HEK293 (cell line): Measurements from ENCODE around the gene PPM1E.
A peak's percentile ranks its signal among the peaks of the same experiment; 100 is the strongest.

ENCODE experiments used
- CTCF ChIA-PET: fragments of 350-600 bp; formaldehyde crosslinking; extraction: SDS; loops from one replicate; lab custom pipeline; 2021; ENCODE audit warnings: antibody characterized with exemption; lab: Yijun Ruan, JAX
- POLR2A ChIA-PET: fragments of 300-600 bp; formaldehyde crosslinking; extraction: SDS; loops from one replicate; lab custom pipeline; 2020; ENCODE audit warnings: antibody characterized with exemption, inconsistent platforms; lab: Yijun Ruan, JAX
- H3K27ac ChIP-seq: fragments of 200-500 bp; sonication (Bioruptor generic); 2 replicates; pipeline ENCODE4 v1.5.1; 2014; ENCODE audit warnings: low read depth, low read length, control low read depth, inconsistent platforms; ENCODE audit errors: extremely low read depth
- H3K36me3 ChIP-seq, 2 experiments: fragments of 200-500 bp in 1 of 2; sonication (Bioruptor generic) in 1 of 2; 1 replicate in 1 of 2; 2 replicates in 1 of 2; pipeline ENCODE4 v1.5.1; 2014 to 2017; ENCODE audit warnings: inconsistent platforms in 2 of 2, low read length in 2 of 2; ENCODE audit not compliant: control insufficient read depth in 2 of 2, insufficient read depth in 1 of 2
- H3K4me1 ChIP-seq: fragments of 200-500 bp; sonication (Bioruptor generic); 2 replicates; pipeline ENCODE4 v1.5.1; 2014; ENCODE audit warnings: mild to moderate bottlenecking, low read length, inconsistent platforms; ENCODE audit not compliant: control insufficient read depth, insufficient read depth
- H3K4me3 ChIP-seq: 2 replicates; pipeline ENCODE4 v1.5.1; 2011; ENCODE audit warnings: low read depth, mild to moderate bottlenecking, control low read depth, low read length, moderate library complexity
- H3K9me3 ChIP-seq: fragments of 200-500 bp; sonication (Bioruptor generic); 2 replicates; pipeline ENCODE4 v1.5.1; 2014; ENCODE audit warnings: low read depth, low read length, inconsistent platforms; ENCODE audit not compliant: control insufficient read depth, insufficient read depth
- BCL11B ChIP-seq: fragments of 450-650 bp; formaldehyde crosslinking; IDR thresholded peaks from 2 replicates; pipeline ENCODE4 v1.5.1; 2016; ENCODE audit warnings: low read depth, missing biosample characterization, missing genetic modification characterization
- TSHZ1 ChIP-seq: fragments of 450-650 bp; formaldehyde crosslinking; IDR thresholded peaks from 2 replicates; pipeline ENCODE4 v1.5.1; 2016; ENCODE audit warnings: missing biosample characterization, missing genetic modification characterization, borderline replicate concordance
- ZBTB11 ChIP-seq: fragments of 450-650 bp; formaldehyde crosslinking; conservative IDR thresholded peaks from 2 replicates; pipeline ENCODE4 v1.5.1; 2016; ENCODE audit warnings: low read depth, missing biosample characterization, missing genetic modification characterization
- ZEB2 ChIP-seq: fragments of 450-650 bp; formaldehyde crosslinking; IDR thresholded peaks from 2 replicates; pipeline ENCODE4 v1.5.1; 2016; ENCODE audit warnings: missing biosample characterization, missing genetic modification characterization
- ZNF133 ChIP-seq: fragments of 450-650 bp; formaldehyde crosslinking; IDR thresholded peaks from 2 replicates; pipeline ENCODE4 v1.5.1; 2016; ENCODE audit warnings: missing biosample characterization, missing genetic modification characterization
- ZNF140 ChIP-seq: fragments of 450-650 bp; formaldehyde crosslinking; IDR thresholded peaks from 2 replicates; pipeline ENCODE4 v1.5.1; 2016; ENCODE audit warnings: missing biosample characterization, missing genetic modification characterization
- ZNF157 ChIP-seq: fragments of 450-650 bp; formaldehyde crosslinking; IDR thresholded peaks from 2 replicates; pipeline ENCODE4 v1.5.1; 2016; ENCODE audit warnings: missing biosample characterization, missing genetic modification characterization
- ZNF335 ChIP-seq: fragments of 450-650 bp; formaldehyde crosslinking; conservative IDR thresholded peaks from 2 replicates; pipeline ENCODE4 v1.5.1; 2016; ENCODE audit warnings: missing biosample characterization, missing genetic modification characterization
- ZNF366 ChIP-seq: fragments of 450-650 bp; formaldehyde crosslinking; conservative IDR thresholded peaks from 2 replicates; pipeline ENCODE4 v1.5.1; 2016; ENCODE audit warnings: missing biosample characterization, missing genetic modification characterization
- ZNF37A ChIP-seq: fragments of 450-650 bp; IDR thresholded peaks from 2 replicates; pipeline ENCODE4 v1.5.1; 2018; ENCODE audit warnings: missing biosample characterization, missing genetic modification characterization
- ZNF518A ChIP-seq: fragments of 450-650 bp; formaldehyde crosslinking; conservative IDR thresholded peaks from 2 replicates; pipeline ENCODE4 v1.5.1; 2016; ENCODE audit warnings: low read depth, missing biosample characterization, missing genetic modification characterization
- ZNF623 ChIP-seq: fragments of 450-650 bp; formaldehyde crosslinking; IDR thresholded peaks from 2 replicates; pipeline ENCODE4 v1.5.1; 2016; ENCODE audit warnings: missing biosample characterization, missing genetic modification characterization
- ZNF677 ChIP-seq: fragments of 450-650 bp; IDR thresholded peaks from 2 replicates; pipeline ENCODE4 v1.5.0; 2018; ENCODE audit warnings: missing biosample characterization, mild to moderate bottlenecking, missing genetic modification characterization, moderate library complexity
- ZSCAN16 ChIP-seq: fragments of 450-650 bp; formaldehyde crosslinking; IDR thresholded peaks from 2 replicates; pipeline ENCODE4 v1.5.1; 2016; ENCODE audit warnings: missing biosample characterization, missing genetic modification characterization
- ZXDB ChIP-seq: fragments of 450-650 bp; formaldehyde crosslinking; IDR thresholded peaks from 2 replicates; pipeline ENCODE4 v1.5.1; 2016; ENCODE audit warnings: missing biosample characterization, missing genetic modification characterization

Gene PPM1E

GRCh38 chr17:58785097-58785496, 29.4 kb downstream of the PPM1E start (continued):
- TF ChIP-seq TSHZ1 (tag by site-specific recombination) (no peak; the same call in 1 of the 2 replicates), ZSCAN16 (no peak), ZNF366 (no peak), ZNF677 (tag by site-specific recombination) (no peak), ZNF140 (peak; percentile 45; the same call in 1 of the 2 replicates), ZNF518A (tag by site-specific recombination) (peak; percentile 89), ZNF623 (tag by site-specific recombination) (peak; percentile 50; the same call in 1 of the 2 replicates), ZBTB11 (tag by site-specific recombination) (peak; percentile 55), ZNF37A (tag by site-specific recombination) (no peak)

GRCh38 chr17:58786586-58787295, 31.1 kb downstream of the PPM1E start:
- H3K27ac ChIP-seq: no peak overlapping the region
- no peaks in the 10 kb centered on the region for H3K4me1 ChIP-seq
- no peaks in the 10 kb centered on the region for H3K9me3 ChIP-seq
- no peaks in the 10 kb centered on the region for H3K36me3 ChIP-seq
- TF ChIP-seq ZNF133 (tag by site-specific recombination) (no peak), ZNF335 (peak; percentile 37; the same call in 1 of the 2 replicates), BCL11B (tag by site-specific recombination) (no peak), ZNF157 (tag by site-specific recombination) (no peak), ZSCAN16 (no peak), ZEB2 (tag by site-specific recombination) (peak; percentile 49; the same call in 1 of the 2 replicates), ZXDB (tag by site-specific recombination) (no peak)
- ChIA-PET CTCF (no interaction called here), POLR2A (interaction anchor here (1.6 kb wide), 1 partner anchor 155 kb away, joined by 4 read pairs; no protein-coding TSS in a partner anchor)
- H3K4me3 ChIP-seq: no peak overlapping the region
